IPS-18c (cell line): ENCODE results near the gene DENND1B.

ENCODE experiments used
- H3K4me3 ChIP-seq: 2 replicates; pipeline ENCODE4 v1.7.0; 2013; ENCODE audit warnings: low read depth, mild to moderate bottlenecking, low read length, moderate library complexity; ENCODE audit not compliant: insufficient read depth
- H3K9me3 ChIP-seq: one replicate; pipeline ENCODE4 v1.6.1; 2013; ENCODE audit warnings: mild to moderate bottlenecking, low read length, moderate library complexity; ENCODE audit not compliant: control insufficient read depth, insufficient read depth

DENND1B gene, protein sequence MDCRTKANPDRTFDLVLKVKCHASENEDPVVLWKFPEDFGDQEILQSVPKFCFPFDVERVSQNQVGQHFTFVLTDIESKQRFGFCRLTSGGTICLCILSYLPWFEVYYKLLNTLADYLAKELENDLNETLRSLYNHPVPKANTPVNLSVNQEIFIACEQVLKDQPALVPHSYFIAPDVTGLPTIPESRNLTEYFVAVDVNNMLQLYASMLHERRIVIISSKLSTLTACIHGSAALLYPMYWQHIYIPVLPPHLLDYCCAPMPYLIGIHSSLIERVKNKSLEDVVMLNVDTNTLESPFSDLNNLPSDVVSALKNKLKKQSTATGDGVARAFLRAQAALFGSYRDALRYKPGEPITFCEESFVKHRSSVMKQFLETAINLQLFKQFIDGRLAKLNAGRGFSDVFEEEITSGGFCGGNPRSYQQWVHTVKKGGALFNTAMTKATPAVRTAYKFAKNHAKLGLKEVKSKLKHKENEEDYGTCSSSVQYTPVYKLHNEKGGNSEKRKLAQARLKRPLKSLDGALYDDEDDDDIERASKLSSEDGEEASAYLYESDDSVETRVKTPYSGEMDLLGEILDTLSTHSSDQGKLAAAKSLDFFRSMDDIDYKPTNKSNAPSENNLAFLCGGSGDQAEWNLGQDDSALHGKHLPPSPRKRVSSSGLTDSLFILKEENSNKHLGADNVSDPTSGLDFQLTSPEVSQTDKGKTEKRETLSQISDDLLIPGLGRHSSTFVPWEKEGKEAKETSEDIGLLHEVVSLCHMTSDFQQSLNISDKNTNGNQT

DNA sequence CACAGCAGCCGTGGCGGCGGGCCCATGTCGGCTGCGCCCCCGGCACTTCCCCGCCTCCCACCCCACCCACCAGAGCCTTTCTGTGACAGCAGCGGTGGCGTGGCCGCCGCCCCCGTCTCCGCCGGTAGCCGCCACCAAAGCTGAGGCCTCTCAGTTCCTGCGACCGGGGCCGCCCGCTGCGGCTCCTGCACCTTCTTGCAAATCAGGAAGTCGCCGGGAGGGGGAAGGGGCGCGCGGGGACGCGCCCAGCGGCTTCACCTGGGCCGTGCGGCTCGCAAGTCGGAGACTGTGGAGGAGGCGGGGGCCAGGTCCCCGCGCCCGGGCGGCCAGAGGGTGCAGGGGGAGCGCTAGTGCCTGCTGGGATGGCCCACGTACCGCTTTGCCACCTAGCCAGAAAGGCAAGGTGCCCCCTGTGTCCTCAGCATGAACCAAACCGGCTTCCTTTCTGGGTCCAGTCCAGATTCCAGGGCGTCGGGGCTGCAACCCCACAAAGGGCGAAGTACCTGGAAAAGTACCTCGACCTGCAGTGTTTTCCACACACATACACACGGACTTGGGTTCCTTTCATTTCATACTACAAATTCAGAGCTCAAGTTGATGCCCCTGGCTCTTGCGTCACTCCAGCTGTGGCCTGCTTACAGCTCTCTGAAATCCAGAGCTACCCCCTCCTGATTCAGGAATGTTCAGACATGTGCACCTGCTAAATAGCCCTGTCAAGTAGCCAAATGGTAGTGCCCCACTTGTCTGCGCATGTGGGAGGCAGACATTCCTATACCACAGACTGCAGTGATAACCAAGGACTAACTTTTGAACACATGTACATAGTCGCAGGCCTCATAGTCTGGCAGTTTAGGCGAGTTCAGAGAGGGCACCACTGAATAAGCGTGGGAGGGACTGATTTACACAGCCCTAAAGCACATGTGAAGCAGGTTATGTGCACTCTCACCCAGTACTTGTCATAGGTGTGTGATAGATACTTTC is at the start of gene DENND1B:
Gene DENND1B, minus strand, starts transcription at position 199 of the 981 bp plus-strand sequence. CDS start 325 bp downstream, outside the sequence.
- no peaks in the 10 kb centered on the region for H3K9me3 ChIP-seq
- H3K4me3 ChIP-seq: peak within 1 kb of the TSS; percentile 70

DNA sequence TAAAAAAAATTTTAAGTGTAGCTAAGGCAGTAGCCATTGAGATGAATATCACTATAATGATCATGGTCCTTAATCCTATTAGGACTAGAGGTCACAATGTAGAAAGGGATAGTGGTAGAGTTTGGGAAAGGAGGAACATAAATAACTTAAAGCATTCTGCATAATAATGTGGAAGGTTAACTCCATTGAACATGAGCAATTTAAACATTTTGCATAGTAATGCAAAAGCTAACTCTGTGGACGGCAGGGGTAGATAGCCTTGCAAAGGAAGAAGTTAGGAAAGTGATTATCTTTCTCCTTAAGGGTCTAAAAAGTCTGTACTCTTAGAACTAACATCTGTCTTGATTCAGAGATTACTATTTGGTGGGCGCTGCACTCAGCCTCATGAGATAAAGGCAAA is 39.0 kb upstream of the DENND1B start:
- Histone ChIP-seq H3K9me3 (no peaks in the 10 kb centered on the region), H3K4me3 (no peak overlapping the region)

DNA sequence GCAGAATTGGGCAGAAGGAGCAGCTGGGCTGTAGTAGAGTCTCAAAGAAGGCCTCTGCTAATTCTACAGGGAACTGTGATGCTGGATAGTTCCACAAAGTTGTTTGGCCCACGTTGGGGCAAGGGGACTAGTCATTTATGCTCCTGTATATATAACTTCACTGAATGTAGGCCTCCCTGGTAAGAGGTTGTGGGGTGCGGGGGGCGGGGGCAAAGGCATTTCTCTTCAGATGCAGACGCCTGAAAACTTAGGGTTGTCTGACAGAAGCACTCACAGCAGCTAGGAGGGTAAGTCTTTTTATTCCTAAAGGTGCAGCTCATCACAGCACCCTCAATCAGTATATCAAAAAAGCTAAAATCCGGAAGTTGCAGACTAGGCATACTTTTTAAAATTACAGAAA is 38.5 kb upstream of the DENND1B start:
- Histone ChIP-seq H3K4me3 (no peak overlapping the region), H3K9me3 (no peaks in the 10 kb centered on the region)

DNA sequence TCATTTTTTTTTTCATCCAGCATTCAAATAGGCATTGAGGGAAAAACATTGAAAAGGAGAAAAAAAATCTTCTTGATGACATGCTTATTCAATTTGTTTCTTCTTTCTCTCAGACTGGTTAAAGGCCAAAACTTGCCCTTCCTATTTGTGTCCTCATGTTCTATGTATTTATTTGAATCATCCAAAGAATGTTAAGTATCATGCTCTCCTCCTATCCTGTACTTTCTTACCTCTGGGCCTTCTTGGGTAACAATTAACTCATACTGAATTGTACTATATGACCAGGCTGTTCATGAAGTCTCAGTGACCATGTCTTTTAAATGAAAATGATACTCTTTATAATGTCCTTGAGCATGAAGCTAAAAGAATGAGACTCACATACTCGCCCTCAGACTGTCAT is 36.5 kb upstream of the DENND1B start:
- no peak overlapping the region for H3K4me3 ChIP-seq
- no peaks in the 10 kb centered on the region for H3K9me3 ChIP-seq

DNA sequence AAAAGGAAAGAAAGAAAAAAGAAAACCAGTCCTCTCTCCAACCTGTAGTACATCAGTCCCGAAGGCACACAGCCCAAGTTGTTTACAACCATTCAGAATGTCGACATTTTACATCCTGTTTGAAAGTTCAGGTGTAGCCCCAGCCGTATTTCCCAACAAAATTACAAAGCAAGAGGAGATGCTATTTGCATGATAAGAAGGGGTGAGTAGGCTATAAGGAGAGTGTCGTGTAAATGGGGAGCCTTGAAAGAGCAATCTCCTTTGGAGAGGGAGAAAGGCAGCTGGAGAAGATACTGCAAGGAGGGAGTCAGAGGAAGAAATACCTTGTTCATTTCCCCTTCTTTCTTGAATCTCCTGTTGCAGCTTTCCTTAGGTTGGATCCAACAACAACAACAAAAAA is 35.5 kb upstream of the DENND1B start:
- no peak overlapping the region for H3K4me3 ChIP-seq
- H3K9me3 ChIP-seq: no peaks in the 10 kb centered on the region

DNA sequence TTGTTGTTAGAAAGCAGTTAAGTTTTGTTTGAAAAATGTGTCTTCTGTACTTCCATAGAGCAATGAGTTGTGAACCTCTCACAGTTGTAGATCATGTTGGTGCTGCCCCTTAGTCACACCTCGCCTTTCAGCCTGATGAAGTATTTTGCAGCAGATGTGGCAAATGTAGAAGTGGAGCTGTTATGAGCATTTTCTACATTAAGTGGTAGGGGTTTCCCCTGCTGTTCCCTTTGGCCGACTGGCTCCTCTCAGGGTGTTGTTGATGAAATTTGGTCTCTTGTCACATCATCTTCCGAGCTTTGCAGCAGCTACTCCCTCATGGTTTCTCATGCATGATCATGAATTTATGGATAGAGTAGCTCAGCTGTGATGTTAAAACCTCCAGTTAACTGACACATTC is 33.6 kb upstream of the DENND1B start:
- H3K4me3 ChIP-seq: no peak overlapping the region
- no peaks in the 10 kb centered on the region for H3K9me3 ChIP-seq

DNA sequence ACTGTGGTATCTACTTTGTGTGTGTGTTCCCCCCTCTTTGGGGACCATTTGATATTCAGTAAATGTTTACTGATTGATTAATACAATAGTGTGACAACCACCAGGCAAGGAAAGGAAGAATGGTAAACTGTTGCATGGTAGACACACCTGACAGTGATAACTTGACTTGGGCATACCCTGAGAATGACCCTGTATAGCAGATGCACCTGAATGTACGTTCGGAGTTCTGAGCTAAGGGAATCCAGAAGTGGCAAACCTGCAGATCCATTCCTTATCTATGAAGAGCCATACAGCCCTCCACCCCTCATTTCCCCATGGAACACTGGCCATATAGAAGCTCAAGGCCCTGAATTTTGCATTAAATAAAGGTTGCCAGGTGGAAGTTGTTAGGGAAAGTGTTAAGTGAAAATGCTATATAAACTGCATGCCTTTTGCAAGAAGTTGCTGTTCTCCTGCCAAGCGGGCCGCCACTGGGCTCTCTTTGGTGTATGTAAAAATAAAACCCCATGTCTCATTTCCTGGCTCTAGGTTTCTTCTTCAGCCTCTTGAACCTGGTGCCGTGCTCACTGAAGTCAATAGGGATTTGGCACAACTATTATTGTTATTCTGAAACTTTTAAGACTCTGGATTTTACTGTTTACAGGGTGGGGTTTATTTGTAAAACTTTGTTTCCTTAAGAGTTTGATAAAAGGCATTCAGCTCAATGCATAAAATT is 32.6 kb upstream of the DENND1B start:
- no peak overlapping the region for H3K4me3 ChIP-seq
- no peaks in the 10 kb centered on the region for H3K9me3 ChIP-seq

DNA sequence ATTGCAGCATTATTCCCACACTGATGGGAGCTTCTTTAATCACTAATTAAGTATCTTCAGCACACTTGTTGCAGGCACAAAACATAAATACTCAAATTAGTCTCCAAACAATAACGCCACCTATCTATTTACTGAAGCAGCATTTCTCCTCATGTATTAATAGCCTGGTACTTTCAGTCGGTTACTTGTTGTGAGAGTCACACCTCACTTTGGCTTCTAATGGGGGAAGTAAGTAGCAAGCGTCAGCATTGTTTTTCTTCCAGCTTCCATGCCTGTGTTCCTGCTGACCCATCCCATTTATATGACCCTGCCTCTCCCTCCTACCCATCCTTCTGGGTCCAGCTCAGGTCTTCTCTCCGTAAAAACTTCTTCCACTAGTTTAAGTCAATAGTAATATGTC is 31.9 kb upstream of the DENND1B start:
- no peak overlapping the region for H3K4me3 ChIP-seq
- H3K9me3 ChIP-seq: no peaks in the 10 kb centered on the region

DNA sequence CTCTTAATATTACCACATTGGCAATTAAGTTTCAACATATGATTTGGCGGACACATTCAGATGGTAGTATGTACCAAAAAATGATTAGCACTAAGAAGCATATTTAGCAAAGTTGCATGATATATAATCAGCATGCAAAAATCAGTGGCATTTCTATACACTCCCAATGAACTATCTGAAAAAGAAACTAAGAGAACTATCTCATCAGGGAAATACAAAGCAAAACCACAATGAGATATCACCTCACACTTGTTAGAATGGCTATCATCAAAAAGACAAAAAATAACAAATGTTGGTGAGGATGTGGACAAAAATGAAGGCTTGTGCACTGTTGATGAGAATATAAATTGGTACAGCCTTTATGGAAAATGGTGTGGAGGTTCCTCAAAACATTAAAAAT is 31.4 kb upstream of the DENND1B start:
- H3K4me3 ChIP-seq: no peak overlapping the region
- H3K9me3 ChIP-seq: no peaks in the 10 kb centered on the region

DNA sequence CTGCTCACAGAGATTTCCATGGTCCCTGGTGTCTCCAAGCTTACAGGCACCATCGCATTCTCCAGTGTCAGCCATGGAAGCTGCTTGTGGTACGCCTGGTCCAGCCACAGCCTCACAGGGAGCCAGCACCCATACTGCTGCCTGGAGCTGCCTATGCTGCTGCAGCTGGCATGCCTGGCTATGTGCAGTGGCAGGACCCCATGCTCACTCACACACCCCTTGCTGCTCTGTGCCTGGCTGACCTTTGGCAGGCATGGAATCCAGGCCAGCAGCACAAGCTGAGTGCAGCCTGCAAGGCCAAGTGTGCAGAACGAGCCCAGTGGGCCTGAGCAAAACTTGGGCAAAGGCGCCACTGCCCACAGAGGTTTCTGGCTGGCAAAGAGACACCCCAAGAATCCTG is 26.4 kb upstream of the DENND1B start:
- Histone ChIP-seq H3K9me3 (peaks cover 2% of the 10 kb centered on the region), H3K4me3 (no peak overlapping the region)

DNA sequence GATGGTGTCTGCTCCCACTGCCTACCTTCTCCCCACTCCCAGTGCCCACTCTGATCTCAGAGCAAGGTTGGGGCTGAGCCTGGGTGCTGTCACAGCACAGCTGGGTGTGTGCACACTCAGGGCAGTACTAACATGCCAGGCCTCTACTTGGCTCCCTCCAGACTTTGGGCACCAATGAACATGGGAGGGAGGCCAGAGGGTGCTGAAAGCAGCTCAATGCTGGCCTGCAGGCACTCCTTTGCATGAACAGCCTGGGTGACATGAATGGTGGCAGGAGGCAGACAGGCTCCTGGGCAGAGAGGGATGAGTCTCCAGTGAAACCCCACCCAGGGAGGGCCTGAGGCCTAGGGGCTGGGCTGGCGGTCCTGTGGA is 25.8 kb upstream of the DENND1B start:
- Histone ChIP-seq H3K9me3 (peaks cover 2% of the 10 kb centered on the region), H3K4me3 (no peak overlapping the region)

DNA sequence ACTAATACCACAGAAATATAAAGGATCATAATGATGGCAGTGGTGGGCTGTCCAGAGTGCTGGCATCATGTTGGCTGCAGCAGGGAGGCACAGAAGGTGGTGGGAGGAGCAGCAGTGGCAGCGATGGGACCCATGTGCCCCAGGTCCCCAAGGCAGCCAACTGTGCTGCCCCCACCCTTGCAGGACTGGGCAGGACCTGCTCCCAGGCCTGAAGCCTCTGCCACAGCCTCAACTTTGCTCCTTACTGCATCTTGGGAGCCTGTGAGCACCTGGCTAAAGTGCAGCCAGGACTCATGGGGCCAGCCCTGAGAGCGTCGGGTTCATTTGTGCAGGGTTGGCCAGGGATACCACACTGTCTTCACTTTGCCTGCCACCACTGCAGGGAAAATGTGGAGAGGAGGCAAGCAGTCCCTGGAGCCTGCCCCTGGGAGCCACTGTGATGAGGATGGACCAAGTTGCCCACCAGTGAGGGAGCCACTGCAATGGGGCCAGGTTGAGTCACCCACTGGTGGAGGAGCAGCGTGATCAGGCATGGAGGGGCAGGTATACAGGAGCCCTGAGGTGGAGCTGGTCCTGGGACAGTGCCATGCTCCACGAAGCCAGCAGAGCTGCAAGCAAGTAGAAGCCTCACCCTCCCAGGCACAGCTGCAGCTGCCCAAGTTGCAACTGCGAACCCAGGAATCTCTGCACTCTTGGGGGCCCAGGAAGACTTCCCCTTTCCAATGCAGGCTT is 25.3 kb upstream of the DENND1B start:
- no peak overlapping the region for H3K4me3 ChIP-seq
- peaks cover 2% of the 10 kb centered on the region for H3K9me3 ChIP-seq

DNA sequence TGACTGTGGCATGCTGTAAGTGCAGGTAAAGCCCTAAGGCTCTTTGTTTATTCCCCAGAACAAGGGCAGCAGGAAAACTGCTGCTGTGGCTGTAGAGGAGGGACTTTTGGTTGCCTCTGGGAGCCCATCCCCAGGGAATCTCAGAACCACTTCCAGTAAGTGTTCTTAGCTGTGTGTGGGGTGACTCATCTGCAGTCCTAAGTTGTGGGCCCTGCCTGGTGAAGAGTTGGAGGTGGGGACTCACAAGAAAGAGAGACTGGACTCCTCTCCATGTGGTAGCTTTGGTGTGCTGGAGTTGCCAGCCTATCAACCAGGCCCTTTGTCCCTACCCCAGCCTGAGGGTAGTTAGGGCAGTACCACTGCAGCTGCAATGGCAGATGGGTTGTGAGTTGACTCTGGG is 24.0 kb upstream of the DENND1B start:
- Histone ChIP-seq H3K9me3 (peaks cover 2% of the 10 kb centered on the region), H3K4me3 (no peak overlapping the region)

DNA sequence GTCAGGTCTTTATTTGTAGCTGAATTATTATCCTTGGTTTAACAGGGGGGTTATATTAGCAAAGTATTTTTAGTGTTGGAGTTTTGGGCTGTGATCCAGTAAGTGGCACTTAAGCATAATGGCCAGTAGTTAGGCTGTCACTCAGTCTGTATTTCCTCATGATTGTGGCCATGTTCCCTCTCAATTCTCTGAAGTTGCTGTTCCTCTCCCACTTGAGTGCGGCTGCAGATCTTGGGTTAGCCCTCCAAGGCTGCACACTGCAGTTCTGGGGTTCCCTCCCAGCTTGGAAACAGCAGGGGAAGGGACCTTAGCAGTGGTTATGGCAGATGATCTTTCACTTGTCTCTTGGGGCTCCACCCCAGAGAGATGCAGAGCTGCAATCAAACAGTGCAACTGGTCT is 23.2 kb upstream of the DENND1B start:
- Histone ChIP-seq H3K4me3 (no peak overlapping the region), H3K9me3 (peaks cover 2% of the 10 kb centered on the region)

DNA sequence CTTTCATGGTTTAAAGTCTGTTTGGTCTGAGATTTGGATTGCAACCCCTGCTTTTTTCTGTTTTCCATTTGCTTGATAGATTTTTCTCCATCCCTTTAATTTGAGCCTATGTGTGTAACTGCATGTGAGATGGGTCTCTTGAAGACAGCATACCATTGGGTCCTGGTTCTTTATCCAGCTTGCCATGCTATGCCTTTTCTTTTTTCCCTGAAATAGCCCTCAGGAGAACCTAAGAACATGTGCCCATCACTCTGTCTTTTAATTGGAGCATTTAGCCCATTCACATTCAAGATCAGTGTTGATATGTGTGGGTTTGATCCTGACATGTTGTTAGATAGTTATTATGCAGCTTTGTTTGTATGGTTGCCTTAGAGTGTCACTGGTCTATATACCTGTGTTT is 21.7 kb upstream of the DENND1B start:
- Histone ChIP-seq H3K9me3 (peaks cover 2% of the 10 kb centered on the region), H3K4me3 (no peak overlapping the region)
